ENCODE data around the gene MOSPD2.
A peak's percentile ranks its signal among the peaks of the same experiment; 100 is the strongest.

MOSPD2 gene

GRCh38 chrX:14886252-14886651 is 13.0 kb downstream of the MOSPD2 start:
- no peak for TF ChIP-seq CTCF (IDR thresholded peaks at IDR 0.05; ENCODE audit: insufficient read depth, low read length, poor library complexity, severe bottlenecking)
- H3K4me3 ChIP-seq (replicated peaks; ENCODE audit: low read depth, low read length): no peak overlapping the region
- H3K27me3 ChIP-seq (replicated peaks; ENCODE audit: control insufficient read depth, insufficient read depth, low read length): no peaks in the 10 kb centered on the region
- DNase-seq (ENCODE audit: extremely low read depth, insufficient read length): no peak
- H3K36me3 ChIP-seq (ENCODE audit: control insufficient read depth, insufficient read depth, low read length): no peaks in the 10 kb centered on the region

GRCh38 chrX:14896273-14896672 is 23.1 kb downstream of the MOSPD2 start:
- no peak for TF ChIP-seq CTCF (IDR thresholded peaks at IDR 0.05; ENCODE audit: insufficient read depth, low read length, poor library complexity, severe bottlenecking)
- Histone ChIP-seq H3K4me3 (replicated peaks; ENCODE audit: low read depth, low read length) (no peak overlapping the region), H3K36me3 (ENCODE audit: control insufficient read depth, insufficient read depth, low read length) (no peaks in the 10 kb centered on the region), H3K27me3 (replicated peaks; ENCODE audit: control insufficient read depth, insufficient read depth, low read length) (no peaks in the 10 kb centered on the region)
- DNase-seq (ENCODE audit: extremely low read depth, insufficient read length): no peak

- Histone ChIP-seq H3K4me3 (replicated peaks; ENCODE audit: low read depth, low read length) (no peak overlapping the region), H3K27me3 (replicated peaks; ENCODE audit: control insufficient read depth, insufficient read depth, low read length) (no peaks in the 10 kb centered on the region), H3K36me3 (ENCODE audit: control insufficient read depth, insufficient read depth, low read length) (no peaks in the 10 kb centered on the region)
- no peak for TF ChIP-seq CTCF (IDR thresholded peaks at IDR 0.05; ENCODE audit: insufficient read depth, low read length, poor library complexity, severe bottlenecking)
- DNase-seq (ENCODE audit: extremely low read depth, insufficient read length): no peak
Measured at GRCh38 chrX:14897042-14897441, 23.8 kb downstream of the MOSPD2 start.

- peak; percentile 26 for DNase-seq (ENCODE audit: extremely low read depth, insufficient read length)
Measured at GRCh38 chrX:14899607-14900006, 26.4 kb downstream of the MOSPD2 start.

GRCh38 chrX:14902537-14902936 is 29.3 kb downstream of the MOSPD2 start:
- Histone ChIP-seq H3K4me3 (replicated peaks; ENCODE audit: low read depth, low read length) (no peak overlapping the region), H3K36me3 (ENCODE audit: control insufficient read depth, insufficient read depth, low read length) (no peaks in the 10 kb centered on the region), H3K27me3 (replicated peaks; ENCODE audit: control insufficient read depth, insufficient read depth, low read length) (no peaks in the 10 kb centered on the region)
- no peak for DNase-seq (ENCODE audit: extremely low read depth, insufficient read length)
- no peak for TF ChIP-seq CTCF (IDR thresholded peaks at IDR 0.05; ENCODE audit: insufficient read depth, low read length, poor library complexity, severe bottlenecking)

More at GRCh38 chrX:14899607-14900006, 26.4 kb downstream of the MOSPD2 start:
- no peak for TF ChIP-seq CTCF (IDR thresholded peaks at IDR 0.05; ENCODE audit: insufficient read depth, low read length, poor library complexity, severe bottlenecking)
- Histone ChIP-seq H3K36me3 (ENCODE audit: control insufficient read depth, insufficient read depth, low read length) (no peaks in the 10 kb centered on the region), H3K27me3 (replicated peaks; ENCODE audit: control insufficient read depth, insufficient read depth, low read length) (no peaks in the 10 kb centered on the region), H3K4me3 (replicated peaks; ENCODE audit: low read depth, low read length) (no peak overlapping the region)

GRCh38 chrX:14903891-14904290 is 30.7 kb downstream of the MOSPD2 start:
- no peak for TF ChIP-seq CTCF (IDR thresholded peaks at IDR 0.05; ENCODE audit: insufficient read depth, low read length, poor library complexity, severe bottlenecking)
- no peaks in the 10 kb centered on the region for H3K36me3 ChIP-seq (ENCODE audit: control insufficient read depth, insufficient read depth, low read length)
- no peak overlapping the region for H3K4me3 ChIP-seq (replicated peaks; ENCODE audit: low read depth, low read length)
- no peaks in the 10 kb centered on the region for H3K27me3 ChIP-seq (replicated peaks; ENCODE audit: control insufficient read depth, insufficient read depth, low read length)
- DNase-seq (ENCODE audit: extremely low read depth, insufficient read length): no peak
